Fibroblast of the aortic adventitia (primary cell): ENCODE measurements around the gene BCAS1. TPM values are rescaled to one million over a fixed set of nuclear protein-coding genes. Genes with fewer than 3 reads are reported as not detected.

ENCODE experiments used
- DNase-seq: peaks from one replicate; pipeline ENCODE4 v3.0.0-alpha.2; 2010; ENCODE audit warnings: low read depth
- H3K4me3 ChIP-seq: 2 replicates; pipeline ENCODE4 v1.5.1; 2011; ENCODE audit warnings: low read depth, mild to moderate bottlenecking, control low read depth, low read length, moderate library complexity
- total RNA-seq: library from RNA; depleted of rRNA; stranded (reverse); fragments of >200 nt; gene quantifications from 2 replicates; pipeline ENCODE4 v1.2.3, GENCODE V29; 2012; ENCODE audit warnings: low replicate concordance
- TF ChIP-seq, protein P1 (sequence below): IDR thresholded peaks from 2 replicates; pipeline ENCODE4 v1.5.1; 2011; ENCODE audit warnings: mild to moderate bottlenecking, low read length, control low read depth, inconsistent platforms; ENCODE audit not compliant: insufficient read depth

The BCAS1 gene
- total RNA-seq, 1 donor, result 0.09 TPM

DNA sequence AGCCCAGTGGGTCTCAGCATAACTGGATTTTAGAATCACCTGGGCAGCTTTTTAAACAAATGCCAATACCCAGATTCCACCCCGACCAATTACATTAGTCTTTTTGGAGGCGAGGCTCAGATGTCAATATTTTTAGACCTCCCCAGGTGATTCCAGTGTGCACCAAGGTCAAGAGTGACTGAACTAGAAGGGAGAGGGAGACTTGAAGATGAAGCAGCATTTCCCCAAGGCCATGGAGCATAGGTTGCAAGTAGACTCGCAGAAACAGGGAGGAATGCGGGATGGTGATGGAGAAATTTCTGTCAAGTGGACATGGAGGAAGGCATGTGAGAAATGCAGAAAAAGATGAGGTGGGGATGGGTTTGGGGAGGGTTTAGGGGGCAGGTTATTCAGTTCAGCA, 64.9 kb downstream of the BCAS1 start:
- no peak for DNase-seq
- TF ChIP-seq, protein P1, sequence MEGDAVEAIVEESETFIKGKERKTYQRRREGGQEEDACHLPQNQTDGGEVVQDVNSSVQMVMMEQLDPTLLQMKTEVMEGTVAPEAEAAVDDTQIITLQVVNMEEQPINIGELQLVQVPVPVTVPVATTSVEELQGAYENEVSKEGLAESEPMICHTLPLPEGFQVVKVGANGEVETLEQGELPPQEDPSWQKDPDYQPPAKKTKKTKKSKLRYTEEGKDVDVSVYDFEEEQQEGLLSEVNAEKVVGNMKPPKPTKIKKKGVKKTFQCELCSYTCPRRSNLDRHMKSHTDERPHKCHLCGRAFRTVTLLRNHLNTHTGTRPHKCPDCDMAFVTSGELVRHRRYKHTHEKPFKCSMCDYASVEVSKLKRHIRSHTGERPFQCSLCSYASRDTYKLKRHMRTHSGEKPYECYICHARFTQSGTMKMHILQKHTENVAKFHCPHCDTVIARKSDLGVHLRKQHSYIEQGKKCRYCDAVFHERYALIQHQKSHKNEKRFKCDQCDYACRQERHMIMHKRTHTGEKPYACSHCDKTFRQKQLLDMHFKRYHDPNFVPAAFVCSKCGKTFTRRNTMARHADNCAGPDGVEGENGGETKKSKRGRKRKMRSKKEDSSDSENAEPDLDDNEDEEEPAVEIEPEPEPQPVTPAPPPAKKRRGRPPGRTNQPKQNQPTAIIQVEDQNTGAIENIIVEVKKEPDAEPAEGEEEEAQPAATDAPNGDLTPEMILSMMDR, result no peak

DNA sequence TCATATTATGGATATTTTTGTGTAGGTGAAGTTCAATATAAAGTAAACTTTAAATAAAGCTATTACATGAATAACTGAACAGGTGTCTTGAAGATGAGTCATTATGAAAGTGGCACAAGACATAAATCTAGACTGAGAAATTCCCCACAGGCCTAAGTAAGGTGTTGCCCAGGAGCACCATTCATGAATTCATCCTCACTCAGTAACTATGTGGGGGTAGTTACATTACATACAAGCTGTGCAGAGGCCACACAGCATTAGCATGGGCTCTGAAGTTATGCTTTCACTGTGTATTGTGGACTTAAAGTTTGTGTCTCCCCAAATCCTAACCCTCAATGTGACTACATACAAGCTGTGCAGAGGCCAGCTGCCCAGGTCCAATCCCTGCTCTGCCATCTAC, 65.9 kb downstream of the BCAS1 start:
- TF ChIP-seq, protein P1, result no peak
- no peak for DNase-seq
- H3K4me3 ChIP-seq, result no peak overlapping the region

More for the DNA sequence above, 64.9 kb downstream of the BCAS1 start:
- H3K4me3 ChIP-seq, result no peak overlapping the region

DNA sequence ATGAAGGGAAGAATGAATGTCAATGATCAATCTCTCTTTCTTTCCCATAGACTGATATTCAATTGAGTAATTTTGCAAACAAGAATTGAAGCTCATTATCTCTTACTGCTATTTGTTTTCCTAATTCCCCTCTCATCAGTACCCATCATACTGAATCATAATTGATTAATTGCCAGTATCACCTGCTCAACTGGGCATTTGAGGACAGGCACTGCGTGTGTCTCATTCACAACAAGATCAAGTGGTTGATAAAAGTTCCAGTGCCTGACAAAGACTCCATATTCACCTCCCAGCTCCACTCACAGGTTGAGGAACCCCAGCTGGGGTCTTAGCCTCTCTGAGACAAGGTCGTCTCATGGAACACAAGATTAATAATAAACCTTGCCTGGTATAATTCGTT, 67.7 kb downstream of the BCAS1 start:
- TF ChIP-seq, protein P1, result no peak
- no peak for DNase-seq
- no peak overlapping the region for H3K4me3 ChIP-seq

DNA sequence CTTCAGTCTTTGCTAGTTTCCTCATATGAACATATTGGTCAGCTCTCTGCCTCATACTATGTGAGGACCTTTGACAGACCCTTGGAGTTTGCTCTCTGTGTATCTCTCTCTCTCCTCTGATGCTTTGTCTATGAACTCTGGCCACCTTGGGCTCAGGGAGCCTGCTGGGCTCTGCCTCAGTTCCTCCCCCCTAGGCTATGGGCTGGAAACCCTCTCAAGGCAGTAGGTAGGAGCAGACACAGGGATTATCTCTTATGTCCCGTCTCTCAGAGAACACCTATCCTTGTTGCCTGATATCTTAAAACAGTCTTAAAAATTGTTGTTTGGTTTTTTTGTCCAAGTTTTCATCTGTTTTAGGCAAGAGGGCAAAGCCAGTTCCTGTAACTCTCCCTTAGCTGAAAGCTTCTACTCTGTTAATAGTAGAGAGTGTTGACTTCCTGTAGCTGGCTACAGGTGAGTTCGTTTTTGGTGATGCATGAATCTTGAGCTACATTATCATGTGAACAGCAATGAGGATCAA, 68.3 kb downstream of the BCAS1 start:
- DNase-seq, result no peak
- TF ChIP-seq, protein P1, result no peak
- no peak overlapping the region for H3K4me3 ChIP-seq

DNA sequence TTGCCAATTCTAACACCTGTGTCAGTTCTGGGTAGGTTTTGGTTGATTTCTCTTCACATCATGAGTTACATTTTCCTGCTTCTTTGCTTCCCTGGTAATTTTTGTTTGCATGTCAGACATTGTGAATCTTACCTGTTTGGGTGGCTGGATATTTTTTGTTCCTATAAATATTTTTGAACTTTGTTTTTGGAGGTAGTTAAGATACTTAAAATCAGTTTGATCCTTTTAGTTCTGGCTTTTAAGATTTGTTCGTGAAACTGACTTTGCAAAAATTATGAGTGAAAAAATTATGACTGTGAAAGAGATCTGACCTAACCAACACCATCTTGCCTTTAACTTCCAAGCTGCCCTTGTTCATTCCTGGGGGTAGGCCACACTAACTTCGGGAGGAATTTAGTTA, 69.5 kb downstream of the BCAS1 start:
- TF ChIP-seq, protein P1, result no peak
- no peak overlapping the region for H3K4me3 ChIP-seq
- no peak for DNase-seq

DNA sequence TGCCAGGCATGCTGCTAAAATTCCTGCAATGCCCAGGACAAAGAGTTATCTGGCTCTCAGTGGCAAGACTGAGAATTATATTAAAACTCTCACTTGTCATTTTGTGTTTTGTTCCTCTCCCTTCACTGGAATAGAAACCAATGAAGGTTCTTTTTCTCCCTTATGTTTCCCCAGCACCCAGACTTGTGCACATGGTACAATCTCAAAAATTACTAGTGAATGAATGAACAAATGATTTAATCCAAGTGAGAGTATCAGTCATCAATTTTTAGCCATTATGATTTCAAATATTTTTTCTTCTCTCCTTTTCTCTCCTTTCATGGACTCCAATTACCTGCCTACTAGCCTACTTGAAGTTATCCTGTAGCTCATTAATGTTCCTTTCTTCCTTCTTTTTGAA, 70.1 kb downstream of the BCAS1 start:
- TF ChIP-seq, protein P1, result no peak
- no peak for DNase-seq
- no peak overlapping the region for H3K4me3 ChIP-seq

DNA sequence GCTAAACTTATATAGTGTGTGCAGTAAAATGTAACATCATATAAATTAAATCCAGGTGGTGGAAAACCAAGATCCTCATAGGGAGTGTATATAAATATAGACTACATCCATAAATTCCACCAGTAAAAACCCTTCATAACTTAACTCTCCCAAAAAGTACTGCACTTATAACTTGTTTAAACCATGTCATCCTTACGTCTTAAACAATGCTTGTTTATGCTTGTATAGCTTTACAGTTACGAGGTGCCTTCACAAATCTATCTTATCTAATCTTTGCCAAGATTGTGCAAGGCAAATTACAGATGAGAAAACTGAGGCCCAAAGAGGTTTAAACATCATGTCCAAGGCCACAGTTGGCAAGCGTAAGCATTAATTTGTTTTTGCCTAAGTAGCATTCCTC, 71.3 kb downstream of the BCAS1 start:
- H3K4me3 ChIP-seq, result no peak overlapping the region
- TF ChIP-seq, protein P1, result no peak
- DNase-seq, result no peak
